Uterus (tissue), 4 donors: Measurements from ENCODE around the gene CFAP20DC. TPM values are rescaled to one million over a fixed set of nuclear protein-coding genes. Genes with fewer than 3 reads are reported as not detected.
"Not testable (repeated sequence)": the region's sequence is repeated elsewhere in the genome, so short reads cannot be mapped to it uniquely, and the experiment has no call there.

Source experiments
- DNase-seq, 2 donors: peaks; one replicate each; pipeline ENCODE4 v3.0.0-alpha.2; 2019 to 2020
- H3K27ac ChIP-seq, 2 donors: fragments of 200-600 bp; sonication (generic); 1 replicate in 1 of 2; 2 replicates in 1 of 2; pipeline ENCODE4 v1.5.1; 2016 to 2018
- H3K27me3 ChIP-seq, 2 donors: fragments of 200-600 bp; sonication (generic); one replicate each; pipeline ENCODE4 v1.5.1; 2018 to 2019; ENCODE audit warnings: control low read depth in 1 of 2
- H3K36me3 ChIP-seq, 2 donors: fragments of 200-600 bp; sonication (generic); one replicate each; pipeline ENCODE4 v1.5.1; 2019; ENCODE audit warnings: control low read depth in 1 of 2
- H3K4me1 ChIP-seq, 2 donors: fragments of 200-600 bp; sonication (generic); one replicate each; pipeline ENCODE4 v1.5.1; 2018 to 2019; ENCODE audit warnings: control low read depth in 1 of 2
- H3K4me3 ChIP-seq, 2 donors: fragments of 200-600 bp; sonication (generic); 1 replicate in 1 of 2; 2 replicates in 1 of 2; pipeline ENCODE4 v1.5.1; 2018 to 2019; ENCODE audit warnings: mild to moderate bottlenecking in 1 of 2
- H3K9me3 ChIP-seq, 2 donors: fragments of 200-600 bp; sonication (generic); one replicate each; pipeline ENCODE4 v1.5.1; 2019; ENCODE audit warnings: control low read depth in 1 of 2
- POLR2A ChIP-seq, 2 donors: fragments of 450-650 bp; IDR thresholded peaks; one replicate each; pipeline ENCODE4 v1.6.1; 2016; ENCODE audit warnings: antibody characterized with exemption in 2 of 2, mild to moderate bottlenecking in 1 of 2, moderate library complexity in 1 of 2
- intact Hi-C: fragments of 100-400 bp; cut with DNase I; formaldehyde crosslinking; loops from one replicate; pipeline ENCODE4 v1.15.1; 2023; ENCODE audit warnings: low total_unique reads
- total RNA-seq, 4 donors: library from RNA; depleted of rRNA in 3 of 4; stranded (reverse); fragments of >200 nt in 3 of 4; gene quantifications; one replicate each; pipeline versions ENCODE4 v1.1.0 to v1.2.4, GENCODE V29; 2014 to 2023
- TF ChIP-seq, protein P1 (sequence below), 4 experiments: fragments of 200-600 bp in 2 of 4; fragments of 450-650 bp in 2 of 4; sonication (generic) in 2 of 4; IDR thresholded peaks; one replicate each; pipeline ENCODE4 v1.5.1; 2016 to 2019; ENCODE audit warnings: antibody characterized with exemption in 4 of 4, mild to moderate bottlenecking in 2 of 4, moderate library complexity in 1 of 4
- donor health status: DM: yes; HTN: yes; CAD: no.

The CFAP20DC gene
- 1 to 10 TPM in 1 of 4 donors, under 1 TPM in 1, not detected in 2; under 0.01 to 5.1 TPM for total RNA-seq

DNA sequence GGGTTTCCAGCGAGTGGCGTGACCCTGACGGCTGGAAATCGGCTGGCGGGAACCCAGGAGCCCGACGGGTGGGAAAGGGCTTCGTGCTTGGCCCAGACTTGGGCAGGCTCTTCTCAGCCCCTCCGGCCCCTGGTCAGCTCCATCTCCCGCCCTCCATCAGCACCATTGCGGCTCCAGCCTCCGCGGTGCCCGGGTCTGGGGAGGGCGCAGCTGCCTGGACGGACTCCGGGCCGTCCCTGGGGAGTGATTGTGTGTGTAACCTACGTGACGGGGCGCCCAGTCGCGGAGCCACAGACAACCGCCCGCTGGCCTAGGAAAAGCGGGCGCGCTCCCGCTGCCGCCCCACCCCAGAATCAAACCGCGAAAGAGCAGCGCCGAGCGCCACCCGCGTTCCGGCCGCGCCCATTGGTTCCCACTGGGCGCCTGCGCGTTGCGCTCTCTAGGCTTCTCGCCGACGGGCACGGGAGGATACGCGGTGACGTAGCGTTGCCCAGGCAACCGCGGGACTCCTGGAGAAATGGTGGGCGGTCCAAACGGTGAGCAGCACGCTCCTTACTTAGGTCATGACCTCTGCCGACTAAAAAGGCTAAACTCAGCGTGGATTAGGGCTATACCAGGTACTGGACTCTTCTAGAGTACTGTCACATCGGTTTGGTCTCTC is at the start of gene CFAP20DC:
Gene CFAP20DC, minus strand, starts transcription at position 355 of the 661 bp plus-strand sequence. CDS start 394 bp downstream, outside the sequence.
- Histone ChIP-seq H3K36me3 (no peaks in the 10 kb centered on the region), H3K27me3 (no peaks in the 10 kb centered on the region)

DNA sequence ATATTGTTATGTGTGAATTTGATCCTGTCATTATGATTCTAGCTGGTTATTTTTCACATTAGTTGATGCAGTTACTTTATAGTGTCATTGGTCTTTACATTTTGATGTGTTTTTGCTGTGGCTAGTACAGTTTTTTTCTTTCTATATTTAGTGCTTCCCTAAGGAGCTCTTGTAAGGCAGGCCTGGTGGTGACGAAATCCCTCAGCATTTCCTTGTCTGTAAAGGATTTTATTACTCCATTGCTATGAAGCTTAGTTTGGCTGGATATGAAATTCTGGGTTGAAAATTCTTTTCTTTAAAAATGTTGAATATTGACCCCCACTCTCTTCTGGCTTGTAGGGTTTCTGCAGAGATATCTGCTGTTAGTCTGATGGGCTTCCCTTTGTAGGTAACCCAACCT is 48.7 kb upstream of the CFAP20DC start:
- H3K27me3 ChIP-seq, H3K36me3 ChIP-seq, H3K27ac ChIP-seq, DNase-seq, intact Hi-C loops, H3K4me3 ChIP-seq, H3K9me3 ChIP-seq, H3K4me1 ChIP-seq: not testable (repeated sequence)

More for the DNA sequence above, at the start of gene CFAP20DC:
- Histone ChIP-seq H3K27ac (peak within 1 kb of the TSS; percentile 39 to 48), H3K9me3 (no peaks in the 10 kb centered on the region), H3K4me1 (no peaks in the 10 kb centered on the region), H3K4me3 (peak within 1 kb of the TSS; percentile 50)
- DNase-seq, result peak; percentile 71 to 78
- peak; percentile 33 to 61 for TF ChIP-seq POLR2A (IDR thresholded peaks at IDR 0.05)
- TF ChIP-seq, protein P1, sequence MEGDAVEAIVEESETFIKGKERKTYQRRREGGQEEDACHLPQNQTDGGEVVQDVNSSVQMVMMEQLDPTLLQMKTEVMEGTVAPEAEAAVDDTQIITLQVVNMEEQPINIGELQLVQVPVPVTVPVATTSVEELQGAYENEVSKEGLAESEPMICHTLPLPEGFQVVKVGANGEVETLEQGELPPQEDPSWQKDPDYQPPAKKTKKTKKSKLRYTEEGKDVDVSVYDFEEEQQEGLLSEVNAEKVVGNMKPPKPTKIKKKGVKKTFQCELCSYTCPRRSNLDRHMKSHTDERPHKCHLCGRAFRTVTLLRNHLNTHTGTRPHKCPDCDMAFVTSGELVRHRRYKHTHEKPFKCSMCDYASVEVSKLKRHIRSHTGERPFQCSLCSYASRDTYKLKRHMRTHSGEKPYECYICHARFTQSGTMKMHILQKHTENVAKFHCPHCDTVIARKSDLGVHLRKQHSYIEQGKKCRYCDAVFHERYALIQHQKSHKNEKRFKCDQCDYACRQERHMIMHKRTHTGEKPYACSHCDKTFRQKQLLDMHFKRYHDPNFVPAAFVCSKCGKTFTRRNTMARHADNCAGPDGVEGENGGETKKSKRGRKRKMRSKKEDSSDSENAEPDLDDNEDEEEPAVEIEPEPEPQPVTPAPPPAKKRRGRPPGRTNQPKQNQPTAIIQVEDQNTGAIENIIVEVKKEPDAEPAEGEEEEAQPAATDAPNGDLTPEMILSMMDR (IDR thresholded peaks at IDR 0.05), result no peak
- intact Hi-C loops, result no loop called here

DNA sequence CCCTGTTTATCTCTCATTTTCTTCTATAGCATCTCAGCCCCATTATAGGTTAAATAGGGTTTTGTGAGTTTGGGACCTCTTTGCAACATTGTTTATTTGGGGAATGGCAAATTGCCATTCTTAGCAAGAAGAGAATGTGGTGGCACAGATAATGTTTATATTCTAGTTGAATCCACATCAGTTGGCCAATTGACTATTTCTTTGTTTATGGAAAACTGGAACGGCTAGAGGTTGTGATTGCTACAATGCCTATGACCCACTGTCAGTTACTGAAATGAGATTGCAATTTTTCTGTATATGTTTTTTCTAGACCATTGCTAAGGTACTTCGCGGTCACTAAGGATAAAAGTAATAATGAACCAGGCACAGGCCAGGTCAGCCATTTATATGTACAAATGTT is 44.6 kb upstream of the CFAP20DC start:
- intact Hi-C loops, result no loop called here
- no peak for TF ChIP-seq POLR2A (IDR thresholded peaks at IDR 0.05)
- TF ChIP-seq, protein P1 (IDR thresholded peaks at IDR 0.05), result no peak
- no peak for DNase-seq
- Histone ChIP-seq H3K36me3 (no peaks in the 10 kb centered on the region), H3K4me3 (no peak overlapping the region), H3K27ac (no peak overlapping the region), H3K4me1 (no peaks in the 10 kb centered on the region), H3K27me3 (no peaks in the 10 kb centered on the region), H3K9me3 (no peaks in the 10 kb centered on the region)

DNA sequence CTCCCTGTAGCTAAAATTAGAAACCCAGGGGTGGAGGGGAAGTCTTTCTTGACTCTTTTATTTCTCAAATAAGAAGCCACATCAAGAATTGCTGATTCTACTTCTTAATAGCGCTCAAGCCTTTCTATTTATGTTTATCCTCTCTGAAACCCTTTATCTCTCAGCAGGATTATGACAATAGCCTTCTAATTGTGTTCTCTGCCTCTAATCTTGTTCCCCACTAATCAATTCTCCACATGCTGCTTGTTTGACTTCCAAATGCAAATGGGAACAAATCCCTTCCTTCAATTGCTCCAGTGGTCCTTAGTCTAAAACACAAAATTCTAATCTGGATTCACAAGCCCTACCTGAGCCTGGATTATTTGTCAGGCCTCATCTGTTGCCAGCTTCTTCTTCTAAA is 43.7 kb upstream of the CFAP20DC start:
- Histone ChIP-seq H3K4me3 (no peak overlapping the region), H3K27me3 (no peaks in the 10 kb centered on the region), H3K9me3 (no peaks in the 10 kb centered on the region), H3K27ac (no peak overlapping the region), H3K36me3 (no peaks in the 10 kb centered on the region), H3K4me1 (no peaks in the 10 kb centered on the region)
- no peak for TF ChIP-seq POLR2A (IDR thresholded peaks at IDR 0.05)
- TF ChIP-seq, protein P1 (IDR thresholded peaks at IDR 0.05), result no peak
- intact Hi-C loops, result no loop called here
- DNase-seq, result no peak

DNA sequence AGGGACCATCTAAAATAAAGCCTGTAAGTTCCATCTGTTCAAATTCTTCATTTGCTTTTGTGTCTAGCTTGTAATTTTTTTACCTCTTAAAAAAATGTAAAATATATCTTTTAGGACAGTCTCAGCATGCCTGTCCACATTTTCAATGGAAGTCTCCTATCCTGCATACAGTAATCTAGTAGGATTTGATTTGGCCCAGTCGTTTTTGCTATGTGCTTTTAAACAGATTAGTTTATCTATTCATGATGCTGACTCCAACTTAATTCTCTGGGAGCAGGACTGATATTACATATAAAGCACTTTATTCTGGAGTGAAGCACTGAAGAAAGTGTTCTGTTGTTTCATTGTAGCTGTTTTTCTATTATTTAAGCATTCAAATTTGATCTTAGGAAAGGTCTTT is 38.9 kb upstream of the CFAP20DC start:
- intact Hi-C loops, result no loop called here
- no peaks in the 10 kb centered on the region for H3K9me3 ChIP-seq
- TF ChIP-seq, protein P1 (IDR thresholded peaks at IDR 0.05), result no peak
- no peak for TF ChIP-seq POLR2A (IDR thresholded peaks at IDR 0.05)

More for the DNA sequence above, 38.9 kb upstream of the CFAP20DC start:
- Histone ChIP-seq H3K4me1 (no peaks in the 10 kb centered on the region), H3K36me3 (no peaks in the 10 kb centered on the region), H3K27me3 (no peaks in the 10 kb centered on the region), H3K27ac (no peak overlapping the region), H3K4me3 (no peak overlapping the region)
- DNase-seq, result no peak
